ENCODE data around the gene HOXD10.

The HOXD10 gene

DNA sequence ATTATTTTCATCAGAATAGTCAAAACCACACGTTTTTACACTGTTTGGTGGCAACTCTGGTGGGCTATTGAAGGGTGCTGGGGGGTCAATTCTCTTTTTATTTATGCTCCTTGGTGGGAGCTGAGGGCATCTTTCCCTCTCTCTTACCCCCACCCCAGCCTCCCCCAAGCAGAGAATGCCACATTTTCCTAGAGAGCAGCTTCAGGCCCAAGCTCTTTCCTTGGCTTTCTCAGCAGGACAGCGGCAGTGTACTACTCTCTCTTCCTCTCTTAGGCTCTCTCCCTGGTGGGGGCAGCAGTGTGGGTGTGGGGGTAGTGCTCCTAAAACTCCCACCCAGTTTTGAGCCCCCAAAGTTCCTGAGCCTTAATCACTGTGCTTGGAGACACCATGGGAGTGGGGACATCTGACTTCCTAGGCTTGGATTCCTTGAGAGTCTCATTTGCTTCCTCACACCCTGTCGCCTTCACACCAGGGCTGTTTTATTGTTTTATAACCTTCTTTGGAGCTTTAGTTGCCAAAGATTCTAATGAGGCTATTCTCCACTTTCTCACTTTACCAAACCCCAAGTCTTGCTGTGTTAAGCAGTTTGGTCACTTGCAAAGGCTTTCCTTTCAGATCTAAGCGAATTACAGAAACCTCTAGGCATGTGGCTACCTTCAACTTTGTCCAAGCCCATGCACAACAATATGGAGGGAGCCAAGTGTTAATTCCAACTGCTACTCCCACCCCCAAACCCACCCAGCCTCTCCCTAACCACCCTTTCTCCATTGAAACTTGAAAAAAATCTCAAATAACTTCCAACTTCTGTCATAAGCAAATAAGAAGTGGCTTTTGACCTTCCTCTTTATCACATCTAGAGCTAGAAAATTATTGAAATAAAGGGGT, 28.7 kb downstream of the HOXD10 start:
- TF ChIP-seq, protein P1, sequence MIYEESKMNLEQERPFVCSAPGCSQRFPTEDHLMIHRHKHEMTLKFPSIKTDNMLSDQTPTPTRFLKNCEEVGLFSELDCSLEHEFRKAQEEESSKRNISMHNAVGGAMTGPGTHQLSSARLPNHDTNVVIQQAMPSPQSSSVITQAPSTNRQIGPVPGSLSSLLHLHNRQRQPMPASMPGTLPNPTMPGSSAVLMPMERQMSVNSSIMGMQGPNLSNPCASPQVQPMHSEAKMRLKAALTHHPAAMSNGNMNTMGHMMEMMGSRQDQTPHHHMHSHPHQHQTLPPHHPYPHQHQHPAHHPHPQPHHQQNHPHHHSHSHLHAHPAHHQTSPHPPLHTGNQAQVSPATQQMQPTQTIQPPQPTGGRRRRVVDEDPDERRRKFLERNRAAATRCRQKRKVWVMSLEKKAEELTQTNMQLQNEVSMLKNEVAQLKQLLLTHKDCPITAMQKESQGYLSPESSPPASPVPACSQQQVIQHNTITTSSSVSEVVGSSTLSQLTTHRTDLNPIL (CRISPR knock-in tag; IDR thresholded peaks at IDR 0.05; ENCODE audit: low read depth): no peak
- TF ChIP-seq ISL1 (CRISPR knock-in tag; IDR thresholded peaks at IDR 0.05) (no peak), GLIS3 (CRISPR knock-in tag; IDR thresholded peaks at IDR 0.05) (no peak), ZFP3 (CRISPR knock-in tag; IDR thresholded peaks at IDR 0.05) (no peak), ARNTL (CRISPR knock-in tag; IDR thresholded peaks at IDR 0.05; ENCODE audit: borderline replicate concordance, low read depth) (no peak), TCF4 (CRISPR knock-in tag; IDR thresholded peaks at IDR 0.05; ENCODE audit: borderline replicate concordance) (no peak)
- TF ChIP-seq, protein P2, sequence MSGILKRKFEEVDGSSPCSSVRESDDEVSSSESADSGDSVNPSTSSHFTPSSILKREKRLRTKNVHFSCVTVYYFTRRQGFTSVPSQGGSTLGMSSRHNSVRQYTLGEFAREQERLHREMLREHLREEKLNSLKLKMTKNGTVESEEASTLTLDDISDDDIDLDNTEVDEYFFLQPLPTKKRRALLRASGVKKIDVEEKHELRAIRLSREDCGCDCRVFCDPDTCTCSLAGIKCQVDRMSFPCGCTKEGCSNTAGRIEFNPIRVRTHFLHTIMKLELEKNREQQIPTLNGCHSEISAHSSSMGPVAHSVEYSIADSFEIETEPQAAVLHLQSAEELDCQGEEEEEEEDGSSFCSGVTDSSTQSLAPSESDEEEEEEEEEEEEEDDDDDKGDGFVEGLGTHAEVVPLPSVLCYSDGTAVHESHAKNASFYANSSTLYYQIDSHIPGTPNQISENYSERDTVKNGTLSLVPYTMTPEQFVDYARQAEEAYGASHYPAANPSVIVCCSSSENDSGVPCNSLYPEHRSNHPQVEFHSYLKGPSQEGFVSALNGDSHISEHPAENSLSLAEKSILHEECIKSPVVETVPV (CRISPR knock-in tag; IDR thresholded peaks at IDR 0.05): no peak
- no peak for ATAC-seq

DNA sequence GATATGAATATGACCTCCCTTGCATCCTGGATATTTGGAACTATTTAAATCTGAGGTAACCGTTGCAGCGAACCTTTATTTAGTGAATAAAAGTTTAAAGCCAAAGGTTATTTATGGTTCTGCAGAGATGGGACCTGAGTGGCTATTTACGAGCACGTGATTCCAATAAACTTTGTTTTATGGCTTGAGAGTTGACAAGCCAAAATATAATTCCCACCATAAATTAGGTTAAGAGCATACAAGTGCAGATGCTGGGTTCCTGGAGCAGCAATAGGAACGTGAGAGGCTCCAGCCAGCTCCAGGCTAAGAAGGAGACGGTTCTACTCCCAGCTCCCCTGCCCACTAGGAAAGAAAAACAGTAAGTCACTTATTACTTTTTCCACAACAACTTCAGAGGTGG, 29.5 kb downstream of the HOXD10 start:
- no peak for TF ChIP-seq ZFP30 (CRISPR knock-in tag; IDR thresholded peaks at IDR 0.05)
- TF ChIP-seq, protein P3, sequence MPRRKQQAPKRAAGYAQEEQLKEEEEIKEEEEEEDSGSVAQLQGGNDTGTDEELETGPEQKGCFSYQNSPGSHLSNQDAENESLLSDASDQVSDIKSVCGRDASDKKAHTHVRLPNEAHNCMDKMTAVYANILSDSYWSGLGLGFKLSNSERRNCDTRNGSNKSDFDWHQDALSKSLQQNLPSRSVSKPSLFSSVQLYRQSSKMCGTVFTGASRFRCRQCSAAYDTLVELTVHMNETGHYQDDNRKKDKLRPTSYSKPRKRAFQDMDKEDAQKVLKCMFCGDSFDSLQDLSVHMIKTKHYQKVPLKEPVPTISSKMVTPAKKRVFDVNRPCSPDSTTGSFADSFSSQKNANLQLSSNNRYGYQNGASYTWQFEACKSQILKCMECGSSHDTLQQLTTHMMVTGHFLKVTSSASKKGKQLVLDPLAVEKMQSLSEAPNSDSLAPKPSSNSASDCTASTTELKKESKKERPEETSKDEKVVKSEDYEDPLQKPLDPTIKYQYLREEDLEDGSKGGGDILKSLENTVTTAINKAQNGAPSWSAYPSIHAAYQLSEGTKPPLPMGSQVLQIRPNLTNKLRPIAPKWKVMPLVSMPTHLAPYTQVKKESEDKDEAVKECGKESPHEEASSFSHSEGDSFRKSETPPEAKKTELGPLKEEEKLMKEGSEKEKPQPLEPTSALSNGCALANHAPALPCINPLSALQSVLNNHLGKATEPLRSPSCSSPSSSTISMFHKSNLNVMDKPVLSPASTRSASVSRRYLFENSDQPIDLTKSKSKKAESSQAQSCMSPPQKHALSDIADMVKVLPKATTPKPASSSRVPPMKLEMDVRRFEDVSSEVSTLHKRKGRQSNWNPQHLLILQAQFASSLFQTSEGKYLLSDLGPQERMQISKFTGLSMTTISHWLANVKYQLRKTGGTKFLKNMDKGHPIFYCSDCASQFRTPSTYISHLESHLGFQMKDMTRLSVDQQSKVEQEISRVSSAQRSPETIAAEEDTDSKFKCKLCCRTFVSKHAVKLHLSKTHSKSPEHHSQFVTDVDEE (CRISPR knock-in tag; IDR thresholded peaks at IDR 0.05): no peak
- TF ChIP-seq, protein P2 (CRISPR knock-in tag; IDR thresholded peaks at IDR 0.05): no peak
- TF ChIP-seq ZC3H10 (CRISPR knock-in tag; IDR thresholded peaks at IDR 0.05): no peak
- no peak for TF ChIP-seq GLIS3 (CRISPR knock-in tag; IDR thresholded peaks at IDR 0.05)
- TF ChIP-seq, protein P4, sequence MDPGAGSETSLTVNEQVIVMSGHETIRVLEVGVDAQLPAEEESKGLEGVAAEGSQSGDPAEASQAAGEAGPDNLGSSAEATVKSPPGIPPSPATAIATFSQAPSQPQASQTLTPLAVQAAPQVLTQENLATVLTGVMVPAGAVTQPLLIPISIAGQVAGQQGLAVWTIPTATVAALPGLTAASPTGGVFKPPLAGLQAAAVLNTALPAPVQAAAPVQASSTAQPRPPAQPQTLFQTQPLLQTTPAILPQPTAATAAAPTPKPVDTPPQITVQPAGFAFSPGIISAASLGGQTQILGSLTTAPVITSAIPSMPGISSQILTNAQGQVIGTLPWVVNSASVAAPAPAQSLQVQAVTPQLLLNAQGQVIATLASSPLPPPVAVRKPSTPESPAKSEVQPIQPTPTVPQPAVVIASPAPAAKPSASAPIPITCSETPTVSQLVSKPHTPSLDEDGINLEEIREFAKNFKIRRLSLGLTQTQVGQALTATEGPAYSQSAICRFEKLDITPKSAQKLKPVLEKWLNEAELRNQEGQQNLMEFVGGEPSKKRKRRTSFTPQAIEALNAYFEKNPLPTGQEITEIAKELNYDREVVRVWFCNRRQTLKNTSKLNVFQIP (CRISPR knock-in tag; IDR thresholded peaks at IDR 0.05; ENCODE audit: borderline replicate concordance, low read depth): no peak
- ATAC-seq: no peak

DNA sequence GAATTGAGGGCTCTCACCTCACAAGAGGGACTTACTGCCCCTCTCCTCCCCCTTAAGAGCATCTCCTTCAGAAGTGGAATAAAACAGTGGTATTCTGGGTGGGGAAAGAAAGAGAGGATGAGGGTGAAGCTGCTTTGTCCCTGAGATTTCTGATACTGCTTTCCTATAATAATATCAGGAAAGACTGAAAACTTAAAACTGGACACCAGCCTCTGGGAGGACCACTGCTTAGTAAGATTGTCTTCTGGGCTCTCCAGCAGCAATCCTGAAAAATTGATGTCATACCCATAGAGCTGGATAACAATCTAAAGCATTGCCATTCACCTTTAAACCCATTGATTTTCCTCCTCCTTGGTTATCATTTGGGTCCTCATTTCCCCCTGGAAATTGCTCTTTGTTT, 30.1 kb downstream of the HOXD10 start:
- ATAC-seq: no peak

More for the DNA sequence above, 30.1 kb downstream of the HOXD10 start:
- no peak for TF ChIP-seq PPARA (CRISPR knock-in tag; IDR thresholded peaks at IDR 0.05; ENCODE audit: borderline replicate concordance)
- no peak for TF ChIP-seq TOX (CRISPR knock-in tag; IDR thresholded peaks at IDR 0.05; ENCODE audit: borderline replicate concordance)
- no peak for TF ChIP-seq SNAI2 (CRISPR knock-in tag; IDR thresholded peaks at IDR 0.05)
- no peak for TF ChIP-seq RARB (CRISPR knock-in tag; IDR thresholded peaks at IDR 0.05)
- no peak for TF ChIP-seq OSR1 (CRISPR knock-in tag; IDR thresholded peaks at IDR 0.05)
- no peak for TF ChIP-seq ZC3H10 (CRISPR knock-in tag; IDR thresholded peaks at IDR 0.05)
- TF ChIP-seq, protein P3 (CRISPR knock-in tag; IDR thresholded peaks at IDR 0.05): no peak
- TF ChIP-seq, protein P5, sequence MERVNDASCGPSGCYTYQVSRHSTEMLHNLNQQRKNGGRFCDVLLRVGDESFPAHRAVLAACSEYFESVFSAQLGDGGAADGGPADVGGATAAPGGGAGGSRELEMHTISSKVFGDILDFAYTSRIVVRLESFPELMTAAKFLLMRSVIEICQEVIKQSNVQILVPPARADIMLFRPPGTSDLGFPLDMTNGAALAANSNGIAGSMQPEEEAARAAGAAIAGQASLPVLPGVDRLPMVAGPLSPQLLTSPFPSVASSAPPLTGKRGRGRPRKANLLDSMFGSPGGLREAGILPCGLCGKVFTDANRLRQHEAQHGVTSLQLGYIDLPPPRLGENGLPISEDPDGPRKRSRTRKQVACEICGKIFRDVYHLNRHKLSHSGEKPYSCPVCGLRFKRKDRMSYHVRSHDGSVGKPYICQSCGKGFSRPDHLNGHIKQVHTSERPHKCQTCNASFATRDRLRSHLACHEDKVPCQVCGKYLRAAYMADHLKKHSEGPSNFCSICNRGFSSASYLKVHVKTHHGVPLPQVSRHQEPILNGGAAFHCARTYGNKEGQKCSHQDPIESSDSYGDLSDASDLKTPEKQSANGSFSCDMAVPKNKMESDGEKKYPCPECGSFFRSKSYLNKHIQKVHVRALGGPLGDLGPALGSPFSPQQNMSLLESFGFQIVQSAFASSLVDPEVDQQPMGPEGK (CRISPR knock-in tag; IDR thresholded peaks at IDR 0.05; ENCODE audit: borderline replicate concordance): no peak
- TF ChIP-seq ARNTL (CRISPR knock-in tag; IDR thresholded peaks at IDR 0.05; ENCODE audit: borderline replicate concordance, low read depth): no peak
- no peak for TF ChIP-seq ZNF565 (CRISPR knock-in tag; conservative IDR thresholded peaks at IDR 0.05; ENCODE audit: low read depth)
- TF ChIP-seq ESRRG (CRISPR knock-in tag; IDR thresholded peaks at IDR 0.05): no peak
- no peak for TF ChIP-seq GLIS3 (CRISPR knock-in tag; IDR thresholded peaks at IDR 0.05)
